Measurements from ENCODE around the gene HDHD5.

HDHD5 gene

DNA sequence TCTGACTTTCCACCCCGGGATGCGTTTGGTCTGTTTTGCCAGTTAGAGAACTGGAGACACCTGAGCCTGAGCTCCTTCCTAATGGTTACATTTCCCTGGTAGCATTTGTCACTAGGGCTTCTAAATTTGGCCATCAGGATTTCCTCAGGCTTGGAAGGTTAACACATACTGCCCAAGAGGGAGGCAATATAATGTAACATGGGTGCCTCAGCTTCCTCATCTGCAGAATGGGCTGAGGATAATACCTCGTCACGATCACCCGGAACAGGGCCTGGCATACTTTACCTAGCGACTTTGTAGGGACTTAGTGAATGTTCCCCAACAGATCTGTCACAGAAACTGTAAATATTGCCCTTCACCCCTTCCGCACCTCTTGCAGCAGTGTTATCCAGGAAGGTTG lies 63.0 kb downstream of the HDHD5 start:
- H3K36me3 ChIP-seq (ENCODE audit: insufficient read depth, low read length), result peaks cover 23% of the 10 kb centered on the region
- no peak for TF ChIP-seq EZH2 (IDR thresholded peaks at IDR 0.05; ENCODE audit: borderline replicate concordance, low read depth, low read length, severe bottlenecking)
- TF ChIP-seq, protein P1, sequence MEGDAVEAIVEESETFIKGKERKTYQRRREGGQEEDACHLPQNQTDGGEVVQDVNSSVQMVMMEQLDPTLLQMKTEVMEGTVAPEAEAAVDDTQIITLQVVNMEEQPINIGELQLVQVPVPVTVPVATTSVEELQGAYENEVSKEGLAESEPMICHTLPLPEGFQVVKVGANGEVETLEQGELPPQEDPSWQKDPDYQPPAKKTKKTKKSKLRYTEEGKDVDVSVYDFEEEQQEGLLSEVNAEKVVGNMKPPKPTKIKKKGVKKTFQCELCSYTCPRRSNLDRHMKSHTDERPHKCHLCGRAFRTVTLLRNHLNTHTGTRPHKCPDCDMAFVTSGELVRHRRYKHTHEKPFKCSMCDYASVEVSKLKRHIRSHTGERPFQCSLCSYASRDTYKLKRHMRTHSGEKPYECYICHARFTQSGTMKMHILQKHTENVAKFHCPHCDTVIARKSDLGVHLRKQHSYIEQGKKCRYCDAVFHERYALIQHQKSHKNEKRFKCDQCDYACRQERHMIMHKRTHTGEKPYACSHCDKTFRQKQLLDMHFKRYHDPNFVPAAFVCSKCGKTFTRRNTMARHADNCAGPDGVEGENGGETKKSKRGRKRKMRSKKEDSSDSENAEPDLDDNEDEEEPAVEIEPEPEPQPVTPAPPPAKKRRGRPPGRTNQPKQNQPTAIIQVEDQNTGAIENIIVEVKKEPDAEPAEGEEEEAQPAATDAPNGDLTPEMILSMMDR (IDR thresholded peaks at IDR 0.05; ENCODE audit: borderline replicate concordance, extremely low read depth, low read length, poor library complexity, severe bottlenecking), result no peak
- no peak for ATAC-seq (ENCODE audit: insufficient read depth, low read depth)
- H3K9me3 ChIP-seq (ENCODE audit: insufficient read depth, low read length, severe bottlenecking), result no peaks in the 10 kb centered on the region
- H3K27me3 ChIP-seq (ENCODE audit: insufficient read depth, low read length, poor library complexity), result no peaks in the 10 kb centered on the region
- no peak overlapping the region for H3K4me2 ChIP-seq (ENCODE audit: insufficient read depth, low read length)
- no peak overlapping the region for H3K4me3 ChIP-seq (ENCODE audit: low read depth in 1 of 2, low read length in 2 of 2)
- H3K4me1 ChIP-seq (ENCODE audit: insufficient read depth, low read length), result peaks cover 50% of the 10 kb centered on the region
- H3K27ac ChIP-seq (ENCODE audit: low read length), result peak overlapping the region; percentile 30
- peaks cover 42% of the 10 kb centered on the region for H4K20me1 ChIP-seq (ENCODE audit: insufficient read depth, low read length)
- no peak for DNase-seq
- H3K9ac ChIP-seq (ENCODE audit: low read depth, low read length), result no peak overlapping the region
- H3K79me2 ChIP-seq (ENCODE audit: insufficient read depth, low read length), result peaks cover 46% of the 10 kb centered on the region
- H2AFZ ChIP-seq (ENCODE audit: low read depth, low read length), result no peak overlapping the region

DNA sequence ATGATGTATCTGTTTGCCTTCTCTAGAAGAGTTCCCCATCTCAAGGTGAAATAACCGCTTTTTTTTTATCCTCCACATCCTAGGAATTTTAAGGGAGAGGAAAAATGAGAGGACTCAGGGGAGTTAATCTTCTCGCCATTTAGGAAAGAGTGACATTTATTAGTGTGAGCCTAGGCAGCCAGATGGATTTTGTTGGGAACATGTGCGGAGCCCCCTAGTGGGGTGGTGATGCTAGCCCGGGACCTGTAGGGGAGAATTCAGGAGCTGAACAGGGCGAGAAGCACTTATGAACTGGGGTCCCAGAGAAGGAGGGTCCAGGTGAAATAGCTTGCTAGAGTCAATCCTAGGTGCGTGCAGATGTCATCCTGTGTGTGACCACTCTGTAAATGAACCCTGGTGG lies 63.5 kb downstream of the HDHD5 start:
- Histone ChIP-seq H3K4me1 (ENCODE audit: insufficient read depth, low read length) (peaks cover 53% of the 10 kb centered on the region), H3K79me2 (ENCODE audit: insufficient read depth, low read length) (peaks cover 52% of the 10 kb centered on the region), H3K4me2 (ENCODE audit: insufficient read depth, low read length) (no peak overlapping the region), H3K27me3 (ENCODE audit: insufficient read depth, low read length, poor library complexity) (no peaks in the 10 kb centered on the region), H3K27ac (ENCODE audit: low read length) (peak overlapping the region; percentile 30; the same call in 1 of the 2 replicates), H3K4me3 (ENCODE audit: low read depth in 1 of 2, low read length in 2 of 2) (no peak overlapping the region), H2AFZ (ENCODE audit: low read depth, low read length) (no peak overlapping the region), H3K9me3 (ENCODE audit: insufficient read depth, low read length, severe bottlenecking) (no peaks in the 10 kb centered on the region), H3K9ac (ENCODE audit: low read depth, low read length) (no peak overlapping the region), H3K36me3 (ENCODE audit: insufficient read depth, low read length) (peaks cover 18% of the 10 kb centered on the region), H4K20me1 (ENCODE audit: insufficient read depth, low read length) (peaks cover 45% of the 10 kb centered on the region)
- no peak for ATAC-seq (ENCODE audit: insufficient read depth, low read depth)
- DNase-seq, result no peak
- TF ChIP-seq, protein P1 (IDR thresholded peaks at IDR 0.05; ENCODE audit: borderline replicate concordance, extremely low read depth, low read length, poor library complexity, severe bottlenecking), result peak; percentile 49
- no peak for TF ChIP-seq EZH2 (IDR thresholded peaks at IDR 0.05; ENCODE audit: borderline replicate concordance, low read depth, low read length, severe bottlenecking)

DNA sequence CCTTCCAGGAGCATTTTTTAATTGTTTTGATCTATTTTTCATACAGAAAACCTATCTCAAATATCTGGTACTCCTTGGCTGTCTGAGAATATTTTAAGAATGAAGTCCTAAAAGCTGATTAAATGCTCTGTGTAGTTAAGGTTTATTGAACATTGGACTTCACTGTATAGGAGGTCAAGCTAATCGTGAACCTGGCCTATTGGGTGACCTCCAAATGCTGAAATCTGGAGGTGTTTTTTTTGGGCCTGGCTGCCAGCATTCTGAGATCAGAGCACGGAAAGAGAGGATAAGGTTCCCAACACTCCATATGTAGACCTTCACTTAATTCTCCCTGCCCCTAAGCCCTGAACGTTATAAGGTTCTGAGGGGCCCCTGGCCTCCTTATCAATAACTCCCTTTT lies 66.0 kb downstream of the HDHD5 start:
- H3K9ac ChIP-seq (ENCODE audit: low read depth, low read length), result no peak overlapping the region
- no peak overlapping the region for H3K4me2 ChIP-seq (ENCODE audit: insufficient read depth, low read length)
- H3K4me3 ChIP-seq (ENCODE audit: low read depth in 1 of 2, low read length in 2 of 2), result no peak overlapping the region
- TF ChIP-seq EZH2 (IDR thresholded peaks at IDR 0.05; ENCODE audit: borderline replicate concordance, low read depth, low read length, severe bottlenecking), result no peak
- TF ChIP-seq, protein P1 (IDR thresholded peaks at IDR 0.05; ENCODE audit: borderline replicate concordance, extremely low read depth, low read length, poor library complexity, severe bottlenecking), result no peak
- H3K27ac ChIP-seq (ENCODE audit: low read length), result no peak overlapping the region
- H3K9me3 ChIP-seq (ENCODE audit: insufficient read depth, low read length, severe bottlenecking), result no peaks in the 10 kb centered on the region
- H3K27me3 ChIP-seq (ENCODE audit: insufficient read depth, low read length, poor library complexity), result no peaks in the 10 kb centered on the region
- H4K20me1 ChIP-seq (ENCODE audit: insufficient read depth, low read length), result peaks cover 48% of the 10 kb centered on the region
- no peak overlapping the region for H2AFZ ChIP-seq (ENCODE audit: low read depth, low read length)
- DNase-seq (no peak), ATAC-seq (ENCODE audit: insufficient read depth, low read depth) (no peak)
- H3K4me1 ChIP-seq (ENCODE audit: insufficient read depth, low read length), result peaks cover 41% of the 10 kb centered on the region
- peaks cover 74% of the 10 kb centered on the region for H3K79me2 ChIP-seq (ENCODE audit: insufficient read depth, low read length)
- H3K36me3 ChIP-seq (ENCODE audit: insufficient read depth, low read length), result peaks cover 6% of the 10 kb centered on the region; the same call in 1 of the 2 replicates

- no peak overlapping the region for H2AFZ ChIP-seq (ENCODE audit: low read depth, low read length)
- peaks cover 79% of the 10 kb centered on the region for H3K79me2 ChIP-seq (ENCODE audit: insufficient read depth, low read length)
- H4K20me1 ChIP-seq (ENCODE audit: insufficient read depth, low read length), result peaks cover 49% of the 10 kb centered on the region
- H3K27me3 ChIP-seq (ENCODE audit: insufficient read depth, low read length, poor library complexity), result no peaks in the 10 kb centered on the region
- TF ChIP-seq EZH2 (IDR thresholded peaks at IDR 0.05; ENCODE audit: borderline replicate concordance, low read depth, low read length, severe bottlenecking), result no peak
- no peak overlapping the region for H3K4me2 ChIP-seq (ENCODE audit: insufficient read depth, low read length)
- 0 out of 2 replicates have a peak, but pooled peaks cover 6% of the 10 kb centered on the region for H3K36me3 ChIP-seq (ENCODE audit: insufficient read depth, low read length)
- peaks cover 41% of the 10 kb centered on the region for H3K4me1 ChIP-seq (ENCODE audit: insufficient read depth, low read length)
- no peak overlapping the region for H3K4me3 ChIP-seq (ENCODE audit: low read depth in 1 of 2, low read length in 2 of 2)
- H3K27ac ChIP-seq (ENCODE audit: low read length), result no peak overlapping the region
- H3K9ac ChIP-seq (ENCODE audit: low read depth, low read length), result no peak overlapping the region
- ATAC-seq (ENCODE audit: insufficient read depth, low read depth), result no peak
- DNase-seq, result no peak
- H3K9me3 ChIP-seq (ENCODE audit: insufficient read depth, low read length, severe bottlenecking), result no peaks in the 10 kb centered on the region
Observed at GRCh38 chr22:17091851-17092250, 67.2 kb downstream of the HDHD5 start.

All from DND-41 (cell line).